ENCODE measurements around the gene SULT2A1.
A peak's percentile ranks its signal among the peaks of the same experiment; 100 is the strongest.

Gene SULT2A1

GRCh38 chr19:47854459-47854858, 31.7 kb downstream of the SULT2A1 start:
- no peak overlapping the region for H3K27ac ChIP-seq
- no peak for TF ChIP-seq CTCF (conservative IDR thresholded peaks at IDR 0.05)
- no peak for TF ChIP-seq ZFX (IDR thresholded peaks at IDR 0.05)

GRCh38 chr19:47853003-47853402, 33.1 kb downstream of the SULT2A1 start:
- no peak for TF ChIP-seq CTCF (conservative IDR thresholded peaks at IDR 0.05)
- H3K27ac ChIP-seq = no peak overlapping the region

- H3K27ac ChIP-seq = no peak overlapping the region
- no peak for TF ChIP-seq ZFX (IDR thresholded peaks at IDR 0.05)
- TF ChIP-seq CTCF (conservative IDR thresholded peaks at IDR 0.05) = peak; percentile 41
Observed at GRCh38 chr19:47848823-47849473, 37.2 kb downstream of the SULT2A1 start.

GRCh38 chr19:47848425-47848822, 37.7 kb downstream of the SULT2A1 start:
- TF ChIP-seq ZFX (IDR thresholded peaks at IDR 0.05) = no peak
- no peak for TF ChIP-seq CTCF (conservative IDR thresholded peaks at IDR 0.05)
- no peak overlapping the region for H3K27ac ChIP-seq

- no peak overlapping the region for H3K27ac ChIP-seq
- TF ChIP-seq ZFX (IDR thresholded peaks at IDR 0.05) (no peak), CTCF (conservative IDR thresholded peaks at IDR 0.05) (no peak)
Observed at GRCh38 chr19:47842941-47843340, 43.2 kb downstream of the SULT2A1 start.

GRCh38 chr19:47839913-47840312, 46.2 kb downstream of the SULT2A1 start:
- H3K27ac ChIP-seq = no peak overlapping the region
- TF ChIP-seq ZFX (IDR thresholded peaks at IDR 0.05) = no peak
- no peak for TF ChIP-seq CTCF (conservative IDR thresholded peaks at IDR 0.05)

GRCh38 chr19:47839411-47839810, 46.7 kb downstream of the SULT2A1 start:
- H3K27ac ChIP-seq = no peak overlapping the region
- TF ChIP-seq CTCF (conservative IDR thresholded peaks at IDR 0.05) (no peak), ZFX (IDR thresholded peaks at IDR 0.05) (no peak)
